ENCODE results near the gene GHSR. TPM values are rescaled to one million over a fixed set of nuclear protein-coding genes. Genes with fewer than 3 reads are reported as not detected.
A peak's percentile ranks its signal among the peaks of the same experiment; 100 is the strongest.

GHSR gene
- total RNA-seq, 2 donors from 2014 or later = not detected

DNA sequence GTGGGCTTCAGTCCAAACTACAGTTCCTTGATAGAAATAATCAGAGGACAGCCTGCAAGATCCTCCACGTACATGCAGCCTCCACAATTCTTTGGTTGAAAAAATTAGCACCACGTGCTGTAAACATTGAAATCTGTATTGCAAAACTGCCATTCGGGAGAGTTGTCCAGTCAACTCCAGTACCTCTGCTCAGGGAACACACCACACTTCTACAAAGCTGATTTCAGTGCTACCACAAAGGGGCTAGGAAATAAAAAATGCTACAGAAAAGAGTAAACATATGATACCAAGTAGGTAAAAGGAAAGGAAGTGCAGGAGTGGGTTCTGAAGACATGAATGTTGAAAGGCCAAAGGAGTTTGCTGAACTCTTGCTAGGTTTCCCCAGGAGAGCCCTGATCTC is 40.4 kb downstream of the GHSR start:
- Histone ChIP-seq H3K4me1 (ENCODE audit: control insufficient read depth in 1 of 2, low read depth in 2 of 2) (no peaks in the 10 kb centered on the region), H3K4me3 (no peak overlapping the region)
- ATAC-seq (ENCODE audit: insufficient number of reproducible peaks, low FRiP score, low read depth) = no peak

DNA sequence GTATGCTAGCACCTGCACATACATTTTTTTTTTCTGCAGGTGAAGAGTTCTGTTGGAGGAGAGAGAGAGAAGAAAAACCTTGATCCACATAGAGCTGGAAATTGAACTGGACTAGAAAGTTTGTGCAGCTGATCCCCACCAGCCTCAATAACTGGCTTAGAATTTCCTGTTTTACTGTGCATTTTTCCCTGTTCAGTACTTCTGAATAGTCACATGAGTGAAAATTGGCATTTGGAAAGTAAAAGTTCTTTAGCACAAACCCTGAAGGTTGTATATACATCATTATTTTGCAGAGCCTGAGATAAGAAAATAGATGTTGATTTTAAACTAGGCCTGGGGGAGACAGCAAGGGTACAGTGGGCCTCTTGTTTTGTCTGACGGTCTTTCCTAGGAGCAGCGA is 42.3 kb downstream of the GHSR start:
- Histone ChIP-seq H3K36me3 (peaks cover 4% of the 10 kb centered on the region), H3K9me3 (no peaks in the 10 kb centered on the region), H3K4me3 (no peak overlapping the region), H3K27me3 (replicated peaks; ENCODE audit: insufficient read depth) (no peaks in the 10 kb centered on the region), H3K4me1 (ENCODE audit: control insufficient read depth in 1 of 2, low read depth in 2 of 2) (no peaks in the 10 kb centered on the region), H3K27ac (no peak overlapping the region)
- DNase-seq (ENCODE audit: low spot score) (no peak), ATAC-seq (ENCODE audit: insufficient number of reproducible peaks, low FRiP score, low read depth) (no peak)
- TF ChIP-seq, protein P1, sequence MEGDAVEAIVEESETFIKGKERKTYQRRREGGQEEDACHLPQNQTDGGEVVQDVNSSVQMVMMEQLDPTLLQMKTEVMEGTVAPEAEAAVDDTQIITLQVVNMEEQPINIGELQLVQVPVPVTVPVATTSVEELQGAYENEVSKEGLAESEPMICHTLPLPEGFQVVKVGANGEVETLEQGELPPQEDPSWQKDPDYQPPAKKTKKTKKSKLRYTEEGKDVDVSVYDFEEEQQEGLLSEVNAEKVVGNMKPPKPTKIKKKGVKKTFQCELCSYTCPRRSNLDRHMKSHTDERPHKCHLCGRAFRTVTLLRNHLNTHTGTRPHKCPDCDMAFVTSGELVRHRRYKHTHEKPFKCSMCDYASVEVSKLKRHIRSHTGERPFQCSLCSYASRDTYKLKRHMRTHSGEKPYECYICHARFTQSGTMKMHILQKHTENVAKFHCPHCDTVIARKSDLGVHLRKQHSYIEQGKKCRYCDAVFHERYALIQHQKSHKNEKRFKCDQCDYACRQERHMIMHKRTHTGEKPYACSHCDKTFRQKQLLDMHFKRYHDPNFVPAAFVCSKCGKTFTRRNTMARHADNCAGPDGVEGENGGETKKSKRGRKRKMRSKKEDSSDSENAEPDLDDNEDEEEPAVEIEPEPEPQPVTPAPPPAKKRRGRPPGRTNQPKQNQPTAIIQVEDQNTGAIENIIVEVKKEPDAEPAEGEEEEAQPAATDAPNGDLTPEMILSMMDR (IDR thresholded peaks at IDR 0.05) = no peak

More for the DNA sequence above, 40.4 kb downstream of the GHSR start:
- TF ChIP-seq, protein P1 (IDR thresholded peaks at IDR 0.05) = no peak
- no peaks in the 10 kb centered on the region for H3K9me3 ChIP-seq
- no peak overlapping the region for H3K27ac ChIP-seq
- no peaks in the 10 kb centered on the region for H3K36me3 ChIP-seq
- no peaks in the 10 kb centered on the region for H3K27me3 ChIP-seq (replicated peaks; ENCODE audit: insufficient read depth)
- DNase-seq (ENCODE audit: low spot score) = no peak

DNA sequence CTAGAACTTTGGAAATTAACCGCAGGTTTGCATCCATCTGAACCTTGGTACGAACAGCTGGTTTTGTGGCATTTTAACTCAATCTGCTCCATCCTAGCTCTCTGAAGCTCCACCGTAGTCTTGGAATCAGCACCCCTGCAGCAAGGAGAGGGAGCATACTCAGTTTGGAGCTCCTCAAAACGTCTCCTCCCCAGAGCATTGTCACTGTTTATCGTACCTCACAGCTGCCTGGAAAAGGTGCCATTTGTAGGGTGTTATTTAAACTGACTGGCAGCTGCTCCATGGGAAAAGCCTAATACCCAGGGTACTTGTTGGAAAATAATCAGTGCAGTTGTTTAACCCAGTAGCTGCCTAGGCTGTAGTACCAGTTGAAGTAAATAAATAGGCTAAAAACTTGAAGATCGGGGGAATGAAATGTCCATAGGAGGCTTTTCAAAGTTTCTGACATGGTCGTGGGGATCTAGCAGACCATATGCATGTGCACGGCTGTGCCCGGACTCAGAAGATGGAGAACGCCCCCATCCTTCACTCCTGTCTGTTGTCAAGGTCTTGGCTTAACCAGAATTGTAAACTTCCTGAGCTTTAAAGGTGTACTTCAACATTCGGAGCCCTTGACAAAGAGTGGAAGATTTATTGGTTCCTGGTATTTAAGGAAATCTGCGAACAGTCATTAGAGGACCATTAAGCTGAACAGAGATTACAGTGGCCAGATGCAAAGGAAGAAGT is 43.9 kb downstream of the GHSR start:
- DNase-seq (ENCODE audit: low spot score) (no peak), ATAC-seq (ENCODE audit: insufficient number of reproducible peaks, low FRiP score, low read depth) (no peak)
- Histone ChIP-seq H3K4me3 (no peak overlapping the region), H3K27ac (no peak overlapping the region), H3K36me3 (peaks cover 4% of the 10 kb centered on the region), H3K4me1 (ENCODE audit: control insufficient read depth in 1 of 2, low read depth in 2 of 2) (no peaks in the 10 kb centered on the region), H3K9me3 (no peaks in the 10 kb centered on the region), H3K27me3 (replicated peaks; ENCODE audit: insufficient read depth) (no peaks in the 10 kb centered on the region)
- TF ChIP-seq, protein P1 (IDR thresholded peaks at IDR 0.05) = no peak

DNA sequence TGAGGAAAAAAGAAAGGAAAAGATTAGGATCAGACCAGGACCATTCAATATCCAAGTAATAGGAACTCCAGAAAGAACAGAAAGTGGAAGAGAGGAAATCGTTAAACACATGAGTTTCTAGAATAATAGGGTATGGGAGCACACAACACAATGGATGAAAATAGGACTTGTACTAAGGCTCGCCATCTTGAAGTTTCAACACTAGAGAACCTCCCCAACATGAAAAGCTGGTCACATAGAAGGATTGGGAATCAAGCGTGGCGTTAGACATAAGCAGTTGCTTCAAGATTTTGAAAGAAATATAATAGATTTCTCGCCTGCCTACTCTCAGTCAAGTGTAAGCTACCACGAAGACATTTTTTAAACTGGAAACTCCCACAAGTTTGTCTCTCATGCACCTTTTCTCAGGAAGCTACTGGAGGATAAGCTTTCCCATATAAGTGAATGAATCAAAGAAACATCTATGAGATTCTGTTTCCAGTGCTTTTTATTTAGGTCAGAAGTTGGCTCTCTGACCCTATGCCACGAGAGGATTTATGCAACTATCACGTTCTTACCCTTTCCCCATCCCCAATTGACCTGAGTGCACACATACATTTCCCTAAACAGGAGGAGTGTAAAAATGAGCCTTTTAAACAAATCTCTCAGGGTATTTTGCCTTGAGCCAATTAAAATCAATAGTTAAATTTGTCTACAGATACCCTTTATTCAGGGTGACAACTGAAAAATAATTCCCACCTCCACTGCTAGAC is 45.2 kb downstream of the GHSR start:
- Histone ChIP-seq H3K9me3 (no peaks in the 10 kb centered on the region), H3K4me1 (ENCODE audit: control insufficient read depth in 1 of 2, low read depth in 2 of 2) (no peaks in the 10 kb centered on the region), H3K4me3 (no peak overlapping the region), H3K27me3 (replicated peaks; ENCODE audit: insufficient read depth) (no peaks in the 10 kb centered on the region), H3K27ac (no peak overlapping the region), H3K36me3 (peaks cover 4% of the 10 kb centered on the region)
- no peak for DNase-seq (ENCODE audit: low spot score)
- TF ChIP-seq, protein P1 (IDR thresholded peaks at IDR 0.05) = no peak
- ATAC-seq (ENCODE audit: insufficient number of reproducible peaks, low FRiP score, low read depth) = no peak

DNA sequence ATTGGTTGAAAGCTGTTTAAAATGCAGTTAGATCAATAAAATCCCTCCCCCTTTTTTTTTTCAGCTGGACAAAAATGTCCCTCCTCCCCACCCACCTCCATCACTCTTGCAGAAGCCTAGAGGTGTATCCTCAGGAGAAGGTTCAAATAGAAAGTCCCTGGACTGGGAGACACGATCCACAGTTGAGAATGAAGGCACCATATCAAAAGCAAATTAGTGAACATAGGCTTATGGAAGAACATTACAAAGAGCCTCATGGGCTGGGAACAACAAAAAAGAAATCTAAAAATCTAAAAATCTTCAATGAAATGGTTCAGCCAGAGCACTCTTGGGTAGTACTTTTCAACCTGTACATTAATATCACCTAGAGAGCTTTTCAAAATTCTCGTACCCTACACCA is 46.2 kb downstream of the GHSR start:
- Histone ChIP-seq H3K36me3 (peaks cover 7% of the 10 kb centered on the region), H3K4me1 (ENCODE audit: control insufficient read depth in 1 of 2, low read depth in 2 of 2) (no peaks in the 10 kb centered on the region), H3K4me3 (no peak overlapping the region), H3K27me3 (replicated peaks; ENCODE audit: insufficient read depth) (no peaks in the 10 kb centered on the region), H3K27ac (no peak overlapping the region), H3K9me3 (no peaks in the 10 kb centered on the region)
- TF ChIP-seq, protein P1 (IDR thresholded peaks at IDR 0.05) = no peak
- DNase-seq (ENCODE audit: low spot score) (no peak), ATAC-seq (ENCODE audit: insufficient number of reproducible peaks, low FRiP score, low read depth) (peak; percentile 34)

Data from thoracic aorta (tissue), 2 donors.